HG02973 (cell line): ENCODE measurements around the gene LIN7B.

Experiments
- ATAC-seq: cut with Tn5 transposase; IDR thresholded peaks from one replicate; pipeline ENCODE4 v1.9.1; 2021; ENCODE audit warnings: moderate library complexity; ENCODE audit not compliant: unreplicated experiment

Gene LIN7B

DNA sequence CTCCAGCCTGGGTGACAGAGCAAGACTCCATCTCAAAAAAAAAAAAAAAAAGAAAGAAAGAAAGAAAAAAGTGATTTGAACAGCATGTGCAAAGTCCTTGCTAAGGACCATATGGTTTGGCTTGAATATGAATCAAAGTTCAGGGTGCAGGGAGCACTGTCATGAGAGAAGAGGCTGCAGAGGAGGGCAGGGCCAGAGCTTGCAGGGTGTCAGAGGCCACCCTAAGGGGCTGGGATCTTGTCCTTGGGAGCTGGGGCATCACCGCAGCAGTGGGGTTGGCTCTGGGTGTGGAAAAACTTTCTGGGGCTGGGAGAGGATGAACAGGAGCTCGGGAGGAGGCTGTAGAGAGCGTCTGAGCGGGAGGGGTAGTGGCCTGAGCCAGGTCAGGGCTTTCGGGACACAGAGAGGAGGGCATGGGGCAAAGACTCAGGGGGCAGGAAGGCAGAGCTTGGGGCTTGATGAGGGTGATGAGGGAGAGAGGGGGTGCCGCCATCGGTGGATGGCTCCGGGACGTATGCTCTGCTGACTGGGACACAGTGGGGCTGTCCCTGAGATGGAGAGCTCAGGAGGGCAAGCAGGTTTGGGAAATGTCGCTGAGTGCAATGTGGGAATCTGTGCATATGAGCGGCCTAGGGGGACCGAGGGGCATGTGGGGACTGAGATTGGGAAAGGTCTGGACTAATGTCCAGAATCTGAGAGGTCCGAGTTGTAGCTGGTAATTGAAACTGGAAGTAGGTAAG lies 46.5 kb downstream of the LIN7B start:
- no peak for ATAC-seq

DNA sequence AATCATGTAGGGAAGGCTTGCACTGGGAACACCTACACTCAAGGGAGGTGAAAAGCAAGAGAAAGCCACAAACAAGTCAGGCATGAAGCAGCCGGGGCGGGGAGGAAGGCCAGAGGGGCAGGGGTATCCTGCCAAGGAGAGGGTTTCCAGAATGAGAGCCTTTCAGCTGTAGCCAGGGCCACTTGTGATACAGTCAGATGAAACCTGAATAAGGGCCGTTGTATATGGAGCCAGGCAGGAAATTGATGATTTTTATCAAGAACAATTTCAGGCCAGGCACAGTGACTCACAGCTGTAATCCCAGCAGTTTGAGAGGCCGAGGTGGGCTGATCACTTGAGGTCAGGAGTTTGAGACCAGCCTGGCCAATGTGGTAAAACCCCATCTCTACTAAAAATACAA lies 47.8 kb downstream of the LIN7B start:
- no peak for ATAC-seq

DNA sequence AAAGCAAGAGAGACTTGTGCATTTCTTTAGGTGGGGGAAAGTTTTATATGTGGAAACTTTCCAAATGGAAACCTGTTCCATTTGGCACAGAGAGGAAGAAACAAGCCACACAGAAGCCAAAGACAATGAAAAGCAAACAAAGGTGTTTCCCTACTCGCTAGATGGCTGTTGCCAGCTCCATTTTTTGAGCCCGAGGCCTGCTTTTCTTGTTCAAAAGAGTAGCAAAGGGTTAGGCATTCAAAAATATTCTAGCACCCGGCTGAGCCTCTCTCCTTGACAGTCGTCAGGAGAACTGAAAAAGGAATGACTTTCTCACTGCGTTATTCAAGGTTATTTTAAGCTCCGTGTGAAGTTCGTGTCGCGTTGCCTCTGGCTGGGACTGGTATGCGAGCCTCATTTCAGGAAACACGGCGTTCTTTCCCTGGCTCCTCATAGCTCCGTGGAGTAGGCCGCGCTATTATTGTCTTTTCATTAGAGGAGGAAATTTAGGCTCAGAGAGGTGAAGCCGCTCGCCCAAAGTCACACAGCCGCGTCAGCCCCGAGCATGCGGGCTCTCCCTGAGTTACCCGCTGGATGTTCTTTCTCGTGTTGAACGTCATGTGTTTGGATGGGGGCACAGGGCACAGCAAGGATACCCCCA lies 51.1 kb downstream of the LIN7B start:
- ATAC-seq: no peak

DNA sequence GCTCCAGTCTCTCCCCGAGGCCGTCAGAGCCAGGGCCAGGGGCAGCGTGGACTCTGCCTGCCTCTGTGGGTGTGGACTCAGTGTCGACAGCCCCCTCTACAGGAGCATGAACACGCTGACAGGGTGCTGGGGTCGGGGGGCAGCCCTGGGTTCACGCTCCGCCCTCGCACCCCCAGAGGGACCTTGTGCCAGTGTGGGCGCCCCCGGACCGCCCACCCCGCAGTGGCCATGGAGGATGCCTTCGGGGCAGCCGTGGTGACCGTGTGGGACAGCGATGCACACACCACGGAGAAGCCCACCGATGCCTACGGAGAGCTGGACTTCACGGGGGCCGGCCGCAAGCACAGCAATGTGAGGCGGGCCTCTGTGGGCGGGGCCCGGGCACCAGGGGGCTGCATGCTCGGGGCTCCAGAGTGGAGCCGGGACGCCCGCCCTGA lies 51.7 kb downstream of the LIN7B start:
- no peak for ATAC-seq

DNA sequence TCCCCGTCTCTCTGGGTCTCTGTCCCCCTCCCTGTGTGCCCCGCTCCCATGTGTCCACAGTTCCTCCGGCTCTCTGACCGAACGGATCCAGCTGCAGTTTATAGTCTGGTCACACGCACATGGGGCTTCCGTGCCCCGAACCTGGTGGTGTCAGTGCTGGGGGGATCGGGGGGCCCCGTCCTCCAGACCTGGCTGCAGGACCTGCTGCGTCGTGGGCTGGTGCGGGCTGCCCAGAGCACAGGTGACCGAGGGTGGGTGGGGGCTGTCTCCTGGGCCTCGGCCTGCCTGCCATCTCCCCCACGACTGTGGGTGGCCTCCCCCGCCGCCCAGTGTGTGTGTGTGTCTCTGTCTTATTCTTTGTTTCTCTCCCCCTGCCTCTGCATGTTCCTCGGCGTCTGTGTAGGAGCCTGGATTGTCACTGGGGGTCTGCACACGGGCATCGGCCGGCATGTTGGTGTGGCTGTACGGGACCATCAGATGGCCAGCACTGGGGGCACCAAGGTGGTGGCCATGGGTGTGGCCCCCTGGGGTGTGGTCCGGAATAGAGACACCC lies 53.8 kb downstream of the LIN7B start:
- no peak for ATAC-seq
